GM19452 (cell line): ENCODE results near the gene LIMS4.
"Not testable (repeated sequence)": the region's sequence is repeated elsewhere in the genome, so short reads cannot be mapped to it uniquely, and the experiment has no call there.

Experiments used
- ATAC-seq: cut with Tn5 transposase; IDR thresholded peaks from one replicate; pipeline ENCODE4 v1.9.1; 2021; ENCODE audit not compliant: unreplicated experiment

LIMS4 gene

DNA sequence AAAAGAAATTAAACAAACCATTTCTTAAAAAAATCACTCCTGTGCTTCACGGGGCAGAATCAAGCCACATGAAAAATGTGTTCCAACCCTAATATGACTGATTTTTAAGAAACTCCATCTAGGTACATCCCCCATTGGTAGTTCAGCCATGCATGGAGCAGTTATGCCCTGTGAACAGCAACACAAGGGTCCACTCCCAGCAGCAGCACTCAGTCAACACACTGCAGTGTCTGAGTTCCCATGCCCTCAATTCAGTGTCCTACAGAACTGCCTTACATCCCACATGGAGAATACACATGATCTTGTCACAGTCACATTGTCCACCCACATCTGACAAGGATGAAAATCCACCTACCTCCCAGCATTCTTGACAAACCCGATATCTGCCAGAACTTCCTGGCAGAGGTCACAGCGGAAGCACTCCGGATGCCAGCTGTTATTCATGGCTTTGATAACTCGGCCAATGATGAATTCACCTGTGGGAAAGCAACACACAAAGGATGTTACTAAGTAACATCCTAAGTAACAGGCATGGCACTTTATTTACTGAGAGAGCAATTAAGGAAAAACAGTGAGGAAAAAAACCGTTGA lies 17.4 kb downstream of the LIMS4 start:
- ATAC-seq, result not testable (repeated sequence)

DNA sequence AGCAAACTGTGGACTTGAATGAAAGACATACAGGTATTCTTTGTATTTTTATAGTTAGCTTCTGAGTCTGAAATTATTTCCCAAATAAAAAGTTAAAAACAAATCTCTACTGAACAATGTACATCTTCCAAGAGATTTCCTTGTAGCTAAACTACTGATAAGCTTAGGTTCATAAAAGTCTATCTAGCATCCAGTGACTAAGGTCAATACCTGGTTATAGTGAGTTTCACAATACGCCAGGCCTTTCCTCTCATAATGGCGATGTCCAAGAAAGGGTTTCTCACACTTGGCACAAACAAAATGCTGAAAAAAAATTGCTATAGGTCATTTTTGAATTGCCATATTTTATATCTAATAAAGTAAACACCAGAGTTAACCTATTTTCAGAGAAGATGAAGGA lies 21.7 kb downstream of the LIMS4 start:
- not testable (repeated sequence) for ATAC-seq

DNA sequence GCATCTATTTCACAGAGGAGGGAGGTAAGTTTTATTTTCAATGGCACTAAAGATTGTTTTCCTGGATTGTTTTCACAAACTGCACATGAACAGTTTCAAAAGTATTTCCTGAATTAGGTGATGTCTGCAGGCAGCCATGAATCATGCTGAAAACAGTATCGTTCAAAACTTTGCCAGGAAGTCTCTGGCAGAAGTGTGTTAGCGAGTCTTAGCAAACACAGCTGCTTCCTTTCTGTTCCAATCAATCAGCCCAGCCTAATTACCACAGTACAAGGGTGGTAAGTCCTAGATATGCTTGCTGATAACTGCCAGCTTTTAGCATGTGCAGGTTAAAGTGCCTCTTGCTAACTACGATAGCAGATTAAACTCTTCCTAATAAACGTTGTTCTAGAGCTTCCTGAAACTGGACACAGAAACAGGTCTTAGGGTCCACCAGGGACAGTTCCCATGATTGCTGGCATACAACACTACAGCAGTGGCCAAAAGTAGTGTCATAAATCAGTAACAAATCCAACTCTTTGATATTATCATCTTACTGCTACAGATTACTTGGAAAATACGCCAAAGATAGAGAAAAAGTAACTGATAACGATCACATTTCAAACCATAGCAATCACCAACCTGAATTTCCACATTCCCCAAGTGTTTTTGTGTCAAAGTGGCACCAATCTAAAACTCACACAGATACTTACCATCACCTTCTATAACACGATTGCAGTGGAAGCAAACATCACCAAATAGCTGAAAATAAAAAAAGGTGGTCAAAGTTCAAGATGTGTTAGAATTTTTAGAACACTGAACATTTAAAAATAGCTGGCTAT lies 23.3 kb downstream of the LIMS4 start:
- ATAC-seq, result not testable (repeated sequence)

DNA sequence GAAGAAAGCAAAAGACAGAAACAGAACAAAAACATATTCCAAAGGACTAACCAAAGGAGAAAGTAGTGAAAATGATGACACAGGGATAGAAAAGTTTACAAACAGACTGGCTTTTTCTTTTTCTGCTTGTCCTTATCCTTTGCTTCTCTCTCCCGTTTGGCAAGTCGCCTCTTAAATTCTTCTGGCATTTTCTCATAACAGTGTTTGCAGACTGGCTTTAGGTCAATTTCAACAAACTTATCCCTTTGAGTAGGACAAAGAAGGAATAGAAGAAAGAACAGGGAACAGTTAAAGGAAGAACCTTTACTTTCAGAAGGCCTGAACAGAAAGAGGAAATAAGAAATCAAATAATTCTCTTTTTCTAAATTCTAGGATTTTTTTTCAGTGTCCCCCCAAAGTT lies 26.0 kb downstream of the LIMS4 start:
- ATAC-seq, result not testable (repeated sequence)

DNA sequence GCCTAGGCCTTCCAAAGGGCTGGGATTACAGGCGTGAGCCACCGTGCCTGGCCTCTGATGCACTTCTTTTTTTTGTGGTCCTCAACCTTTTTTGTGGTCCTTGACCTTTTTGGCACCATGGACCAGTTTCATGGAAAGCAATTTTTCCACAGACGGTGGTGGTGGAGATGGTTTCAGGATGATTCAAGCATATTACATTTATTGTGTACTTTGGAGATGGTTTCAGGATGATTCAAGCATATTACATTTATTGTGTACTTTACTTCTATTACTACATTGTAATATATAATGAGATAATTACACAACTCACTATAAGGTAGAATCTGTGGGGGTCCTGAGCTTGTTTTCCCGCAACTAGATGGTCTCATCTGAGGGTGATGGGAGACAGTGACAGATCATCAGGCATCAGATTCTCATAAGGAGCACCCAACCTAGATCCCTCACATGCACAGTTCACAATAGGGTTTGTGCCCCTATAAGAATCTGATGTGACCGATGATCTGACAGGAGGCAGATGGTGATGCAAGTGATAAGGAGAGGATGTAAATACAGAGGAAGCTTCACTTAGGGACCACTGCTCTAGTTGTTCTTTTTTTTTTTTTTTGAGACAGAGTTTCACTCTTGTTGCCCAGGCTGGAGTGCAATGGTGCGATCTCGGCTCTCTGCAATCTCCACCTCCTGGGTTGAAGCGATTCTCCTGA lies 29.2 kb downstream of the LIMS4 start:
- ATAC-seq, result not testable (repeated sequence)

DNA sequence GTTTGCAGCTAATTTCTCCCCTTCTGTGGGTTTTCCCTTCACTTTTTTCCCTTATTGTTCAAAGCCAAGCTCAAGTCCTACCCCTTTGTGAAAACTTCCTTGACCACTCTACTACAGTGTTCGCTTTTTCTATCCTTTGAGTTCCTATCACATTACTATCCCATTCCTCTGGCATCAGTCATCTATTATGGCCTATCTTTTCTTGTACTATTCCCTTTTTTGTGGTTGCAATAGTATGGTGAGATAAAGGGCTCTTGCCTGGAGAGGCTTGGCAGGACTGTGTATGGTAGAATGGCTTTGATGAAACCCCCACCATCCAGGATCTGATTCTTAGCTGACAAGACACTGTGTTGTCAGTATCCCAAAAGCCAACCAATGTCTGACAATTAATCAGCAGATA lies 30.7 kb downstream of the LIMS4 start:
- ATAC-seq, result not testable (repeated sequence)

DNA sequence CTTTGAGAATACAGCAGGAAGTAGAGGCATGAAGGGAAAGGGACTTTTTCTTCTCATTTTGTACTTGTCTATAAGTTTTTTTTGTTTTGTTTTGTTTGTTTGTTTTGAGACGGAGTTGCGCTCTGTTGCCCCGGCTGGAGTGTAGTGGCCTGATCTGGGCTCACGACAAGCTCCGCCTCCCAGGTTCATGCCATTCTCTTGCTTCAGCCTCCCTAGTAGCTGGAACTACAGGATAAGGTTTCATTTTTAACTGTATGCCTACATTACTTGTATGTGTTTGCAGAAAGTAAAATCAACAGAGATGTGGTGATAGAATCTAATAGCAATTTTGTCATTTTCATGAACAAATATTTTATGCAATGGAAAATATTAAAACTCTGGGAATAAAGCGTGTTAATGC lies 38.1 kb downstream of the LIMS4 start:
- ATAC-seq, result not testable (repeated sequence)

DNA sequence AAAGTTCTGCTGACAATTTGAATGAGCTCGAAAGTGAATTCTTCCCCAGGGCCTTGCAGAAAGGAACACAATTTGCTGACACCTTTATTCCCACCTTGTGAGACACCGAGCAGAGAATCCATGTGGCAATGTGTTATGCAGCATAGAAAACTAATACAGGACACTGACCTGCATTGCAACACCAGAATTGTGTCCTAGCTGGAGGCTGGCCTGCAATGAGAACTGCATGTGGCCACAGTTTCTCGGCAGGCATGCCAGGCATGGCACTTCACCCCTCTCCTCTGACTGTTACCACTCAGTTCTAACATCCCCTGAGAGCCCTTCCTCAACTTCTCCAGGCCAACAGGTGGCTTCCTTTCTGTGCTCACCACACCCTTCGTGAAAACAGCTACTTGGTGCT lies 46.9 kb downstream of the LIMS4 start:
- ATAC-seq, result not testable (repeated sequence)

DNA sequence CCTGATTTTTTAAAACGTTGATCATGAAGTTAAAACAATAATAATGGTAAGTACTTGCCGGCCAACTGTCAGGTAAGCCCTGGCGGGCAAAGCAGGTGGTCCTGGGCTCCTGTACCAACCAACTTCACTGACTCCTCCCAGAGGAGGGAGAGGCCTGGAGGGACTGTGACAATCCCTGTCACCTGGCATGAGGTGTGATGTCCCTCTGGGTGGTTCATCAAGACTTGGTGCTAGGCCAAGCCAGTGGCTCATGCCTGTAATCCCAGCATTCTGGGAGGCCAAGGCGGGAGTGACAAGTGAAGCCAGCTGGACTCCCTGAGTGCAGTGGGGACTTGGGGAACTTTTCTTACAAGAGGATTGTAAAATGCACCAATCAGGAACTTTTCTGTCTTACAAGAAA lies 48.2 kb downstream of the LIMS4 start:
- ATAC-seq, result not testable (repeated sequence)

DNA sequence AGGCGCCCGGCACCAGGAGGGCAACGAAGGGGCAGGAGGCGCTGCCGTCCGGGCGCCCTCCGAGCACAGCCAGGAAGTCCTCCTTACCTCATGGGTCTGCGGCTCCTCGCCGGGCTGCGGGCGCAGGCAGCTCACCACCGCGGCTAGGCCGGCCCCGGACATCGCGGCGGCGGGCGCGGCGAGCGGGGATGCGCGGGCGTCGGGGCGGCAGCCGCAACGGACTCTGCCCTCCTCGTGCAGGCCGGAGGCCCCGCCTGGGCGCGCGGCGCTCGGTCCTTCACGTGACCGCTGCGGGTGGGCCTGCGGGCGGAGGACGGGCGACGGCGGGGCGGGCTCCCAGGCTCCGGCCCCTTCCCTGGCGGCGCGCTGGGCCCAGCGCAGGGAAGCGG lies 49.0 kb downstream of the LIMS4 start:
- not testable (repeated sequence) for ATAC-seq

DNA sequence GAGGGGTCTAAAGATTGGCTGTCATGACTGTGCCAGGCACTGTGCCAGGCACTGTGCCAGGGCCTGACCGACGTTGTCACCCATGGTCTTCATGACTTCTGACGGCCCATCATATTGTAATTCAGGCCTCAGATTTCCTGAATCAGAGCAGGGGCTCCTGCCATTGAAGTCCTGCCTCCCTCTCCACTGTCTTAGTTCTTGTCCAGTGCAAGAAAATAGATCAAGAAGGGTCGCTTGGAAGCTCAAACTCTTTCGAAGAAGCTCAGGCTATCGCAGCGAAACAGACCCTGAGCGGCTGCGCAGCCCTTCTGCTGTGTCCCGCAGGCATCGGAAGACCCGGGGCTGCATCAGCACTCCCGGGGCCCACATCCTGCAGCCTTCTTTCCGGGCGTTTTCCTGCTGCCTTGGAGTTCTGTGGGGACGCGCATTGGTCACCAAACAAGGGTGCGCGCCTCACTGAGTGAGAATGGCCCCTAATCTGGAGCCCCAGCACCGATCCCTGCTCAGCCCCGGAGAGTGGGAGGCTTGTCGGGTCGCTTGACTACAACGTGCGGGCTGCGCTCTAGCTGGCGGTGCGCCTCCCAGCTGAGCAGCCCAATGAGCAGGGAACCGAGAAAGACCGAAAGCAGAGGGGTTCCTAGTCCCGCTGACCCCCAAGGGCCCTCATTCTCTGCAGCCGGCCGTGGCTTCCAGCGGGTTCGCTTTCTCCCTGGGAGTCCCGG lies 49.6 kb downstream of the LIMS4 start:
- ATAC-seq, result not testable (repeated sequence)

DNA sequence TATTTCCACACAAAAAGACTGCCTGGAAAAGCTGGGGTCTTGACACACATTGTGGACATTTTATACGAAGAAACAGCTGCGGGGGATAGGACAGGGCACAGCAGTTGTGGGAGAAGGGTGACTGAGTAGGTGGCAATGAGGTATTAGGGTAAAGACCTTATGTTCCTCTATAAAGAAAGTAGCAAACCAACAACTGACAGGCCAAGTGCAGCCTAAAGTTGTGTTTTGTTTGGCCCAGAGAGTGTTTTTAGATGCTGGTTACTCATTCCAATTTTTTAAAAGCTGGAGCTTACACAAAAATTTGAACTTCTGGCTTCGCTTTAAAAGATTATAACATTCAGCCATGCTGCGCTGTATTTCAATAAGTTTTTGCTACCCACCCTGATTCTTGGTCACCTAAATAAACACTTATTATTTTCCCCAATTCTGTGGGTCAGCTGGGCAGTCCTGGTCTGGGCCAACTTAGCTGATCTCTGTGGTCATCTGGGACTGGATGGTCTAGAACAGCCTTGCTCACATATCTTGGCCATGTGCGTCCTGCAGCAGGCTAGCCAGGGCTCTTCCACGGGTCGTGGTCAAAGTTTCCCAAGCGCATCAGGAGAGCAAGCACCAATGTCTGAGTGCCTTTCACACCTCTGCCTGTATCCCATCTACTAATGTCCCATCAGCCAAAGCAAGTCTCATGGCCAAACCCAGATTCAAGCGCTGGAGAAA lies 51.8 kb downstream of the LIMS4 start:
- not testable (repeated sequence) for ATAC-seq

DNA sequence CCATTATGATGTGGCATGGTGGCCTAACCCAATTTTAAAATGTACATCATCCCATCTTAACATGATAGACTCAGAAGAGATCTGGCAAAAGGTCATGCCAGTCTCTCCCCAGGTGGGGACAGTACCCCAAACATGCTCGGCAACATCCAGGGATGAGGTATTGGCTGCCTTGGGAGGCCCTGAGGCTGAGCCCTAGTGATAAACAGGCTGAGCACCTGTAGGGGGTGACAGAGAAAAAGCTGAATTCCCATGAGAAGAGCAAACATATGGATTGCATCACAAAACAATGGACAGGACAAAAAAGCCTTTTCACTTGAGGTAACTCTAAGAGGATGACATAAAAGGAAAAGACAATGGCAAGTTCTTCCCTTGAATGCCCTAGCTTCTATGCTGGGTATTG lies 65.5 kb downstream of the LIMS4 start:
- not testable (repeated sequence) for ATAC-seq

DNA sequence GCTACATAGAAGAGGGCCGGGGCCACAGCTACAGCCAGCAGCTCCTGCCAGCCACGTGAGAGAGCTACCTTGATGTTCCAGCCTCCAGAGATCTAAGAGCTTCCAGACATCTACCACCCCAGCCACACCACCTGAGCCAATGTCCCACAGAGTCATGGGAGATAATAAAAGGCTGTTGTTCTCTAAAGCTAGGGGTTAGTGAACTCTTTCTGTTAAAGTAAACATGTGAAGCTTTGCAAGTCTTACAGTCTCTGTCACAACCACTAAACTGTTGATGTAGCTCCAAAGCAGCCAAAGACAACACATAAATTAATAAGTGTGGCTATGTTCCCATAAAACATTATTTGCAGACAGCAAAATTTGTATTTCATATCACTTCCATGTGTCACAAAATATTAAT lies 67.6 kb downstream of the LIMS4 start:
- not testable (repeated sequence) for ATAC-seq

DNA sequence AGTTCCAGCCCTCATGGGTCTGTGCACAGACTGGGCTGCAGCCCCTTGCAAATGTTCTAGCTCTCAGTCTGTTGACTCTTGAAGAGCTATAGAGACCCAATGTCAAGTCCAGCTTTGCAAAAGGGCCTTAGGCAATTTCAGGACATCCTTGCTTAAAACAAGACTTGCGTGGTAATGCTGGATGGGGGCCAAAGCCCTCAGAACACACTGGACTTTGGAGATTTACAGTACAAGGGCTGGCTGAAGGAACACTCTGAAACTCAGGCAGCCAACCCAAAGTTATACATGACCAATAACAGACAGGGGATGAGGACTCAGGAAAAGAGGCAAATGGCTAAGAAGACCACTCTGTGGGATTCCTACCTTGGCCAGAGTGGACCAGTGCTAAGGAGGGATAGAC lies 68.4 kb downstream of the LIMS4 start:
- not testable (repeated sequence) for ATAC-seq

DNA sequence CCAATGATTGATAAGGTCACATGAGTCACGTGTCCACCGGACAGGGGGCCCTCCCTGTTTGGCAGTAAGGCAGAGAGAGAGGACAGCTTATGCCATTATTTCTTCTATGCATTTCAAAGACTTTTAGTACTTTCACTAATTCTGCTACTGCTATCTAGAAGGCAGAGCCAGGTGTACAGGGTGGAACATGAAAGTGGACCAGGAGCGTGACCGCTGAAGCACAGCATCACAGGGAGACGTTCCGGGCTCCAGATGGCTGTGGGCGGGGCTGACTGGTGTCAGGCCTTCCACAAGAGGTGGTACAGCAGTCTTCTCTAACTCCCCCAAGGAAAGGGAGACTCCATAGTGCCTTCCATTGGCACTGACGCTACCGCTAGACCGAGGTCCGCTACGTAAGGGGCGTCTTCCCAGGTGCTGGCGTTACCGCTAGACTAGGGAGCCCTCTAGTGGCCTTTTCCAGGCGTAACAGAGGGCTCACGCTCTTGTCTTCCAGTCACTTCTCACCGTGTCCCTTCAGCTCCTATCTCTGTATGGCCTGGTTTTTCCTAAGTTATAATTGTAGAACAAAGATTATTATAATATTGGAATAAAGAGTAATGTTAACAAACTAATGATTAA lies 71.5 kb downstream of the LIMS4 start:
- not testable (repeated sequence) for ATAC-seq

DNA sequence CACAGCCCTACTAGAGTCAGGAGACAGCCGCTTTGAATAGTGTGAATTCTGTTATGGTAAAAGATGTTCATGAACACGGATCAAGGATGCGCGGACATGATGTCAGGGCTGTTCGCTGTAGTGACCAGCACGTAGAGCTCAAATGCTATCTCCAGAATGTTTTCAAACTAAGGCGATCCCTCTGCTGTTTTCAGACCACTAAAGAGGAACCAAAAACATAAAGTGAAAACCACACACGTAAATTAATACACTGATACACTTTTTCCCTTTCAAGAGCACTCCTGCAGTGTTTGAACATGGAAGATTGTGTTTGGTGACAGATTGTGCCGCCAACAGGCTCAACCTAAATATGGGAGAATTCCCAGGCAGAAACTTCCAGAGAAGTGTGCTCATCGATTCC lies 73.2 kb downstream of the LIMS4 start:
- ATAC-seq, result not testable (repeated sequence)

DNA sequence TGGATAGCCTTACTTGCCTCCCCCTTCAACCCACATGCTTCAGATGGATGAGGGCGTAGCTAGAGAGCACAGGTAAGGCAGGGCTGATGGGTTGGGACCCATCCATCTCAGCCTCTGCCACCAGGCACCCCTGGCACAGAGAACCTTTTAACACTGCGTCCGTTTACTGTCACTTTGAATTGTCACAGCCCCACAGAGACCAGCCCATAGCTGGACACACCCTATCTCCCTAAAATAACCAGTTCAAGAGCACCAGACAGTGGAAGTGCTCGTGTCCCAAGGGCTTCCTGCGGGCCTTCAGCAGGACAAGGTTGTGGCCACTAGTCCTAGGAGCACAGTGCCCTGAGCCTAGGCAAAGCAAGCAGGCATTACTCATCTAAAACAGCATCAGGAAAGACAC lies 76.6 kb downstream of the LIMS4 start:
- not testable (repeated sequence) for ATAC-seq
